ENCODE results near the gene LYPD6B. TPM values are rescaled to one million over a fixed set of nuclear protein-coding genes. Genes with fewer than 3 reads are reported as not detected.

Gene LYPD6B
- total RNA-seq, 1 donor from 2014 or later, result not detected

DNA sequence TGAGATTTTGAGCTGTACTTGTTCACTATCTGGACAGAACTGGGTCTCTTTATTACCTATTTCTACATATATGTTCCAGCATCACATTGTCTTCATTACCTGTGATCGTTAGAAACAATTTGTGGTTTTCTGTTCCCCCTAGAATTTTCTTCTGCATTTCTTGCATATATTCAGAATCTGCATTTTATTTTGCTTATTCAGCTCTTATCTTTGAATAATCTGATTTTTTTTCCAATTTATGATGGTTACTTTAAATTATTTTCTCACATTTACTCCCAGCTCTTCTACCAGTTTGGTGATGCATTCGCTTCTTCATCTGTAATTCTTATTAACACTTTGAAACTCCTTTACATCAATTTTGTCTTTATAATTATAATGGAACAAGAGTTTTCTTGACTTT, 55.1 kb downstream of the LYPD6B start:
- no peak overlapping the region for H3K27ac ChIP-seq (replicated peaks)
- H3K36me3 ChIP-seq, result no peaks in the 10 kb centered on the region
- peaks cover 17% of the 10 kb centered on the region for H3K27me3 ChIP-seq (ENCODE audit: low read depth)
- no peaks in the 10 kb centered on the region for H3K4me1 ChIP-seq
- DNase-seq, result no peak
- H3K4me3 ChIP-seq, result no peak overlapping the region
- TF ChIP-seq, protein P1, sequence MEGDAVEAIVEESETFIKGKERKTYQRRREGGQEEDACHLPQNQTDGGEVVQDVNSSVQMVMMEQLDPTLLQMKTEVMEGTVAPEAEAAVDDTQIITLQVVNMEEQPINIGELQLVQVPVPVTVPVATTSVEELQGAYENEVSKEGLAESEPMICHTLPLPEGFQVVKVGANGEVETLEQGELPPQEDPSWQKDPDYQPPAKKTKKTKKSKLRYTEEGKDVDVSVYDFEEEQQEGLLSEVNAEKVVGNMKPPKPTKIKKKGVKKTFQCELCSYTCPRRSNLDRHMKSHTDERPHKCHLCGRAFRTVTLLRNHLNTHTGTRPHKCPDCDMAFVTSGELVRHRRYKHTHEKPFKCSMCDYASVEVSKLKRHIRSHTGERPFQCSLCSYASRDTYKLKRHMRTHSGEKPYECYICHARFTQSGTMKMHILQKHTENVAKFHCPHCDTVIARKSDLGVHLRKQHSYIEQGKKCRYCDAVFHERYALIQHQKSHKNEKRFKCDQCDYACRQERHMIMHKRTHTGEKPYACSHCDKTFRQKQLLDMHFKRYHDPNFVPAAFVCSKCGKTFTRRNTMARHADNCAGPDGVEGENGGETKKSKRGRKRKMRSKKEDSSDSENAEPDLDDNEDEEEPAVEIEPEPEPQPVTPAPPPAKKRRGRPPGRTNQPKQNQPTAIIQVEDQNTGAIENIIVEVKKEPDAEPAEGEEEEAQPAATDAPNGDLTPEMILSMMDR (IDR thresholded peaks at IDR 0.05; ENCODE audit: borderline replicate concordance), result no peak
- no peaks in the 10 kb centered on the region for H3K9me3 ChIP-seq (replicated peaks)
- intact Hi-C loops (cut with micrococcal nuclease), result no loop called here

DNA sequence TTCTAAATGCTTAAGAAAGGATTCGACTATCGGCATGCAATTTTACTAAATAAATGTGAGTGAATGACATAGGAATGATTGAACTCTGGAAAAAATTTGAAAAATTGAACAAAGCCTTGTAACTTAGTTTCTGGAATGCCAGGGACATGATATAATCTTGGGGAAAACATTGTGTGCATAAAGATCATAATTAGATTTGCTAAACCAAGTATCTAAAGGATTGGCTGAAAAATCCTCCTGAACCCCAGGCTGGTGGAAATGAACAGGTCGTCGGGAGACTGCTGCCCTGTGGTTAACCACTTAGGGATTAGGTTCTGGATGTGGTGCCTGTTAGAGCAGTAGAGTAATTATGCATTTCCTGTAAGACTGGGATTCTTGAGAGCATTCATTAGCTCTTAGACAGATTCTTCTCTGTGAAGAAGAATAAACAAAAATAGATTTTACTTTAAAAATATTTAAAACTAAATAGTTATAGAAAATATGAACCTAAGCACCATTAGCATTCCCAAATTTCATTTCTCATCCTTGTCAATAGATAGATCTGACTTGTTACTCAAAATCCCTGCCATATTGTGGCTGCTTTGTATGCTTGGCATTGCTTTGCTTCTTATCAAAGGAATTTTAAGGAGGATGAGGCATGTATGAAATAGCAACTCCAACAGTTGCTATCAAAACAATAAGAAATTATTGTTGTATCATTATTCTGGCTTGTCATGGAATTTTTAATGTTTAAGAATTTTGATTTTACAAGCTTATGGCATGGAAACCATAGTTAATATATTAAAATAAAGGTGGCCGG, 55.9 kb downstream of the LYPD6B start:
- TF ChIP-seq, protein P1 (IDR thresholded peaks at IDR 0.05; ENCODE audit: borderline replicate concordance), result no peak
- DNase-seq, result no peak
- Histone ChIP-seq H3K4me3 (no peak overlapping the region), H3K27me3 (ENCODE audit: low read depth) (peaks cover 17% of the 10 kb centered on the region), H3K4me1 (no peaks in the 10 kb centered on the region), H3K36me3 (no peaks in the 10 kb centered on the region), H3K27ac (replicated peaks) (no peak overlapping the region), H3K9me3 (replicated peaks) (no peaks in the 10 kb centered on the region)
- intact Hi-C loops (cut with micrococcal nuclease), result no loop called here

DNA sequence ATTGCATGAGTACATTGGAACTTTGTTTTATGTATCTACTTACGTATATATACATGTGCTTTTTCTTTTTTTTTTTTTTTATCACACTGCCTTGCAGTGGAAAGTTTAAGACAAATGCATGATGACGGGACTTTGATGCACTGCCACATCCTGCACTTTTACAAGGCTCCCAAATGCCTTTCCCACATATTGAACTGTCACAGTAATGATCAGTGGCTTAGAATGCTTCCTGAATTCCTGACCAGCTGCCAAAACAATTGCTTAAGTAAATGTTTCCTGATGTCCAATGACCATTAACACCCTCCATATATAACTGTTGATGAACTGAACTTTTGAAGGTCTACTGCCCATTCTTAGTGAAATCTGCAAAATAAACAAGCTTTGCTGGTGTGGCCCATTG, 60.2 kb downstream of the LYPD6B start:
- TF ChIP-seq, protein P1 (IDR thresholded peaks at IDR 0.05; ENCODE audit: borderline replicate concordance), result no peak
- H3K4me3 ChIP-seq, result no peak overlapping the region
- H3K27me3 ChIP-seq (ENCODE audit: low read depth), result peaks cover 8% of the 10 kb centered on the region
- H3K9me3 ChIP-seq (replicated peaks), result no peaks in the 10 kb centered on the region
- H3K4me1 ChIP-seq, result no peaks in the 10 kb centered on the region
- intact Hi-C loops (cut with micrococcal nuclease), result no loop called here
- H3K27ac ChIP-seq (replicated peaks), result no peak overlapping the region
- no peak for DNase-seq
- H3K36me3 ChIP-seq, result no peaks in the 10 kb centered on the region

DNA sequence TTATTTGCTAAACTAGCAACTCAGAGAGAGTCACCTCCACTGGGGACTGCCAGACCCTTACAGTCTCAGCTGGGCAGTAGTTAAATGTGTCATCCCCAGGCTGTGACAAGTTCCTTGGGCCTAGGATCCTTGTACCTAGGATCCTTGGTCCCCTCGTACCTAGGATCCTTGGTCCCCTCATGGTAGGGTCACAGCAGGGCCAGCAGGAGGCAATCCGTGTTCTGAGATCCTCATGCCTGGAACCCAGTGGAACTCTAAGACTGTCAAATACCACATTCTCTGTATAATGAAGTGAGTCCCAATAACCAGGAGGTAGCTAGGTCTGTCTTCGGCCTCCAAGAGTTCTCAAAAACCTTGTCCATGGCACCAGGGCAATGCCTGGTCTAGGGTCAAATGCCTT, 60.8 kb downstream of the LYPD6B start:
- no peaks in the 10 kb centered on the region for H3K4me1 ChIP-seq

DNA sequence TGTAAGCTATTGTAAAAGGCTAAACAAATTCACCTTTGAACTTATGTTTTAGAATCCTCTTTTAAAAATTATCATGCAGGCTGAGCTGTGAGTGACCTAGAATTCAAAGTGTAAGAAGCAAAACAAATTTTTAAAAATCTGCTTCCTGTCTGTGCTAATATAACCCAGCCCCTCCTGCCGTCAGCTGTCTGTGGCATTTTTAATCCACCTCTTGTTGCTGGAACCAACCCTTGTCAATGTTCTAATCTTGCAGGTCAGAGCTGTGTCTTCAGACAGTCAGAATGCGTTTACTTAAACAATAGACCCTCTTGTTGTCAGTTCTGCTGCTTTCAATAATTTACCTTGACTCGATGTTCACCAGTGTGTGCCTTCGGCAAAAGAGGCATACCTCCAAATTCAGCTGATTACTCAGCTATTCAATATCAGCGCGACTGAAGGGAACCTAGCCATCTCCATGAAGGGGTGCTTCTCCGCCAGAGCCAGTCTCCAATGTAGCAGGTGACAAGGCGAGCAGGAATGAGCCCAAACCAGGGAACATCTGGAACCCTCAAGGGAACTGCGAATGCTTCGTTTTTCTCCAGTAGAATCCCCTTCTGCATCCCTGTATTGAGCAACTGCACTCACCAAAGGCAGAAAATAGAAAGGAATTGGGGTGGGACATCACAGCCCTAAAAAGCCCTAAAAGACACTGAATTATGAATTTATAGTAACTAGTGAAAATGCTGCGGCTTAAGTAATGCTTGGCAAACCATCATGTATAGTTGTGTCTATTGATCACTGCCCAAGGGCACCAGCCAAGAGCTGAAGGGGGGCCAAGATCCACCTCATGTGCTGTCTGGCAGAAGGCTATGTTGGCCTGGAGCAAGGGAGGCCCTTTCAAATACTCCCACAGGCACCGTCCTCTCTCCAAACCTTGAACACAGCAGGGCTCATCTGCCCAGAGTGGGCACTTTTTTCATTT, 62.5 kb downstream of the LYPD6B start:
- no peaks in the 10 kb centered on the region for H3K36me3 ChIP-seq
- TF ChIP-seq, protein P1 (IDR thresholded peaks at IDR 0.05; ENCODE audit: borderline replicate concordance), result no peak
- DNase-seq, result no peak
- peaks cover 5% of the 10 kb centered on the region for H3K9me3 ChIP-seq (replicated peaks)
- peaks cover 2% of the 10 kb centered on the region for H3K27me3 ChIP-seq (ENCODE audit: low read depth)
- H3K27ac ChIP-seq (replicated peaks), result no peak overlapping the region
- no peaks in the 10 kb centered on the region for H3K4me1 ChIP-seq
- intact Hi-C loops (cut with micrococcal nuclease), result no loop called here
- H3K4me3 ChIP-seq, result no peak overlapping the region

More for the DNA sequence above, 60.8 kb downstream of the LYPD6B start:
- Histone ChIP-seq H3K4me3 (no peak overlapping the region), H3K9me3 (replicated peaks) (no peaks in the 10 kb centered on the region), H3K27me3 (ENCODE audit: low read depth) (peaks cover 8% of the 10 kb centered on the region), H3K27ac (replicated peaks) (no peak overlapping the region), H3K36me3 (no peaks in the 10 kb centered on the region)
- DNase-seq, result no peak
- intact Hi-C loops (cut with micrococcal nuclease), result no loop called here
- TF ChIP-seq, protein P1 (IDR thresholded peaks at IDR 0.05; ENCODE audit: borderline replicate concordance), result no peak

All from left ventricle myocardium inferior (tissue), 1 donor.